Panc1 (cell line): ENCODE data around the gene COL23A1. TPM values are rescaled to one million over a fixed set of nuclear protein-coding genes. Genes with fewer than 3 reads are reported as not detected.

Source experiments
- ATAC-seq: fragments of 200-7000 bp; cut with Tn5 transposase; 2 replicates; pipeline ENCODE4 v1.9.1; 2020; ENCODE audit warnings: mild to moderate bottlenecking, moderate library complexity
- BruUV-seq: library from RNA; stranded (reverse); fragments of 400-500 nt; replicated peaks from 2 replicates; lab custom pipeline; 2021; lab: Mats Ljungman, UMichigan
- CTCF ChIA-PET: fragments of 300-600 bp; sonication (Branson Sonifier 250); formaldehyde crosslinking; loops from one replicate; lab custom pipeline; 2022; ENCODE audit warnings: antibody characterized with exemption; lab: Charles Lee
- POLR2A ChIA-PET: fragments of 300-600 bp; sonication (Branson Sonifier 250); formaldehyde crosslinking; loops from one replicate; lab custom pipeline; 2022; ENCODE audit warnings: antibody characterized with exemption; lab: Charles Lee
- DNase-seq: peaks from one replicate; pipeline ENCODE4 v3.0.0-alpha.2; 2010; ENCODE audit warnings: low read depth, low spot score
- H3K27ac ChIP-seq: 2 replicates; pipeline ENCODE4 v1.5.1; 2011; ENCODE audit warnings: mild to moderate bottlenecking, low read length, inconsistent platforms
- H3K27me3 ChIP-seq: fragments of 200-500 bp; sonication (Bioruptor generic); 2 replicates; pipeline ENCODE4 v1.6.0; 2014; ENCODE audit warnings: low read length, inconsistent platforms; ENCODE audit not compliant: control insufficient read depth, insufficient read depth
- H3K36me3 ChIP-seq: fragments of 200-500 bp; sonication (Bioruptor generic); 2 replicates; pipeline ENCODE4 v1.5.1; 2014; ENCODE audit warnings: inconsistent platforms, mild to moderate bottlenecking, low read length, moderate library complexity; ENCODE audit not compliant: control insufficient read depth, insufficient read depth
- H3K4me1 ChIP-seq: 2 replicates; pipeline ENCODE4 v1.5.1; 2011; ENCODE audit warnings: inconsistent platforms, mild to moderate bottlenecking, low read length, moderate library complexity; ENCODE audit not compliant: control insufficient read depth, insufficient read depth
- H3K4me3 ChIP-seq, 2 experiments: 2 replicates each; pipeline ENCODE4 v1.5.1; 2011 to 2012; ENCODE audit warnings: low read depth in 2 of 2, low read length in 2 of 2, mild to moderate bottlenecking in 2 of 2, inconsistent platforms in 1 of 2, moderate library complexity in 1 of 2
- H3K9me3 ChIP-seq: fragments of 200-500 bp; sonication (Bioruptor generic); 2 replicates; pipeline ENCODE4 v1.5.1; 2014; ENCODE audit warnings: low read depth, mild to moderate bottlenecking, inconsistent platforms, low read length, moderate library complexity; ENCODE audit not compliant: control insufficient read depth, insufficient read depth
- CTCF ChIP-seq: fragments of 450-650 bp; IDR thresholded peaks from 2 replicates; pipeline ENCODE4 v1.5.1; 2017; ENCODE audit warnings: mild to moderate bottlenecking
- POLR2AphosphoS5 ChIP-seq: IDR thresholded peaks from 2 replicates; pipeline ENCODE4 v1.6.1; 2012; ENCODE audit warnings: mild to moderate bottlenecking, low read depth, low read length, moderate library complexity
- REST ChIP-seq, 2 experiments: IDR thresholded peaks; 2 replicates each; pipeline ENCODE4 v1.6.1; 2011 to 2012; ENCODE audit warnings: low read depth in 2 of 2, control low read depth in 1 of 2, low read length in 1 of 2, mild to moderate bottlenecking in 1 of 2, moderate library complexity in 1 of 2; ENCODE audit not compliant: insufficient read depth in 1 of 2
- SIN3A ChIP-seq: IDR thresholded peaks from 2 replicates; pipeline ENCODE4 v1.6.1; 2012; ENCODE audit warnings: low read depth, mild to moderate bottlenecking, low read length, moderate library complexity, borderline replicate concordance; ENCODE audit not compliant: insufficient read depth
- TCF7L2 ChIP-seq: IDR thresholded peaks from 2 replicates; pipeline ENCODE4 v1.6.1; 2011; ENCODE audit warnings: mild to moderate bottlenecking, low read depth, low read length, inconsistent platforms
- in situ Hi-C: cut with HindIII; loops from 2 replicates; pipeline ENCODE4 v1.10.0; 2016; ENCODE audit warnings: low sequenced_read_pairs, low pct_unique_long_range_greater_than_20kb
- intact Hi-C: fragments of 100-400 bp; cut with micrococcal nuclease; formaldehyde crosslinking; loops from one replicate; pipeline ENCODE4 v1.10.0; 2022; ENCODE audit not compliant: unreplicated experiment
- total RNA-seq: library from RNA; stranded (reverse); gene quantifications from one replicate; pipeline ENCODE4 v1.2.1, GENCODE V29; 2021; ENCODE audit not compliant: unreplicated experiment

The COL23A1 gene
- total RNA-seq, 1 experiment from 2014 or later: 0.05 TPM

- no peak overlapping the region for H3K27ac ChIP-seq
- BruUV-seq: no TSS peak
- in situ Hi-C loops (no loop called here), intact Hi-C loops (no loop called here)
- H3K4me1 ChIP-seq: 0 out of 2 replicates have a peak, but pooled peaks cover 2% of the 10 kb centered on the region
- H3K9me3 ChIP-seq: no peaks in the 10 kb centered on the region
- no peak; the same call in 1 of the 2 replicates for ATAC-seq
- no peak overlapping the region for H3K4me3 ChIP-seq
- TF ChIP-seq CTCF (no peak), POLR2AphosphoS5 (no peak), TCF7L2 (no peak), SIN3A (no peak), REST (IDR thresholded peaks at IDR 0.05; ENCODE audit: insufficient read depth in 1 of 2, low read depth in 2 of 2, low read length in 1 of 2) (no peak)
- POLR2A ChIA-PET: no interaction called here
- no peaks in the 10 kb centered on the region; the same call in 1 of the 2 replicates for H3K27me3 ChIP-seq
- no peaks in the 10 kb centered on the region for H3K36me3 ChIP-seq
- DNase-seq: no peak
- CTCF ChIA-PET: no interaction called here
These were observed 228.3 kb downstream of the COL23A1 start for GRCh38 chr5:178361657-178362445.

GRCh38 chr5:178360926-178361235, 229.3 kb downstream of the COL23A1 start:
- no peaks in the 10 kb centered on the region; the same call in 1 of the 2 replicates for H3K27me3 ChIP-seq
- TF ChIP-seq CTCF (no peak), SIN3A (no peak), TCF7L2 (no peak), REST (IDR thresholded peaks at IDR 0.05; ENCODE audit: insufficient read depth in 1 of 2, low read depth in 2 of 2, low read length in 1 of 2) (no peak), POLR2AphosphoS5 (no peak)
- intact Hi-C loops (no loop called here), in situ Hi-C loops (no loop called here)
- no peak for DNase-seq
- no peaks in the 10 kb centered on the region for H3K9me3 ChIP-seq
- 0 out of 2 replicates have a peak, but pooled peaks cover 5% of the 10 kb centered on the region for H3K4me1 ChIP-seq
- no peaks in the 10 kb centered on the region for H3K36me3 ChIP-seq
- ChIA-PET CTCF (no interaction called here), POLR2A (no interaction called here)
- ATAC-seq: no peak
- no TSS peak for BruUV-seq
- no peak overlapping the region for H3K4me3 ChIP-seq
- H3K27ac ChIP-seq: no peak overlapping the region
